Dermis blood vessel endothelial cell (primary cell): Measurements from ENCODE around the gene TCF25. TPM values are rescaled to one million over a fixed set of nuclear protein-coding genes. Genes with fewer than 3 reads are reported as not detected.
A peak's percentile ranks its signal among the peaks of the same experiment; 100 is the strongest.
"Not testable (repeated sequence)": the region's sequence is repeated elsewhere in the genome, so short reads cannot be mapped to it uniquely, and the experiment has no call there.

ENCODE experiments used
- DNase-seq: peaks from one replicate; pipeline ENCODE4 v3.0.0; 2010
- total RNA-seq: library from RNA; depleted of rRNA; stranded (reverse); fragments of >200 nt; gene quantifications from 2 replicates; pipeline ENCODE4 v1.2.3, GENCODE V29; 2014

TCF25 gene
- total RNA-seq = 170 and 206 TPM in 2 replicates

GRCh38 chr16:89873109-89873971, at the start of gene TCF25:
TSS of gene TCF25 (plus strand) at chr16:89873592. CDS start at chr16:89873668, 76 bp downstream.
- DNase-seq = peak; percentile 91

- not testable (repeated sequence) for DNase-seq
Measured at GRCh38 chr16:89823824-89824148, 49.6 kb upstream of the TCF25 start.

GRCh38 chr16:89826531-89827382, 46.6 kb upstream of the TCF25 start:
- DNase-seq = no peak

- peak; percentile 52 for DNase-seq
Measured at GRCh38 chr16:89827383-89828198, 45.8 kb upstream of the TCF25 start.

- peak; percentile 81 for DNase-seq
Measured at GRCh38 chr16:89828199-89828869, 45.1 kb upstream of the TCF25 start, which contains the start of gene SPIRE2. TSS of gene SPIRE2 (plus strand) at chr16:89828475. CDS start at chr16:89828551, 76 bp downstream.

GRCh38 chr16:89828870-89829629, 44.3 kb upstream of the TCF25 start:
- DNase-seq = no peak

- no peak for DNase-seq
Measured at GRCh38 chr16:89829630-89830437, 43.6 kb upstream of the TCF25 start.

GRCh38 chr16:89831810-89832328, 41.5 kb upstream of the TCF25 start:
- no peak for DNase-seq

- DNase-seq = not testable (repeated sequence)
Measured at GRCh38 chr16:89833664-89834363, 39.6 kb upstream of the TCF25 start.

GRCh38 chr16:89834813-89835363, 38.5 kb upstream of the TCF25 start:
- DNase-seq = not testable (repeated sequence)

- not testable (repeated sequence) for DNase-seq
Measured at GRCh38 chr16:89836484-89836883, 36.9 kb upstream of the TCF25 start.

GRCh38 chr16:89837014-89837546, 36.3 kb upstream of the TCF25 start:
- DNase-seq = no peak

GRCh38 chr16:89841275-89841674, 32.1 kb upstream of the TCF25 start:
- no peak for DNase-seq

GRCh38 chr16:89842471-89843408, 30.7 kb upstream of the TCF25 start:
- DNase-seq = peak; percentile 79

- DNase-seq = no peak
Measured at GRCh38 chr16:89843409-89844350, 29.7 kb upstream of the TCF25 start.

- DNase-seq = no peak
Measured at GRCh38 chr16:89844739-89845339, 28.6 kb upstream of the TCF25 start.
